ENCODE measurements around the gene CRELD1. TPM values are rescaled to one million over a fixed set of nuclear protein-coding genes. Genes with fewer than 3 reads are reported as not detected.

Gene CRELD1
- total RNA-seq, 6 experiments from 2014 or later: 22.4 to 43.5 (median 30.5) TPM

DNA sequence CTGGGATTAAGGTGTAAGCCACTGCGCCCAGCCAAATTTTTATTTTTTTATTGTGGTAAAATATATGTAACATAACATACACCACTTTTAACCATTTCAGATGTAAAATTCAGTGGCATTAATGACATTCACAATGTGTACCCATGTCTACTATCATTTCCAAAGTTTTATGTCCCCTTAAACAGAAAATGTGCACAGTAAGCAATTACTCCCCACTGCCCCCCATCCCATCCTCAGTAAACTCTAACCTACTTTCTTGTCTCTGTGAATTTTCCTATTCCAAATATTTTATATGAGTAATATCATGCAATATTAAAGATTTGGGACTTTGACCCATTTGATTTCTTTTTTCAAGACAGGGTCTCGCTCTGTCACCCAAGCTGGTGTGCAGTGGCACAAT lies 33.2 kb downstream of the CRELD1 start:
- 100% methylated on average over 2 of the region's 2 CpGs for WGBS (ENCODE audit: insufficient coverage, low coverage, low lambda C conversion rate, missing lambda C conversion rate)

DNA sequence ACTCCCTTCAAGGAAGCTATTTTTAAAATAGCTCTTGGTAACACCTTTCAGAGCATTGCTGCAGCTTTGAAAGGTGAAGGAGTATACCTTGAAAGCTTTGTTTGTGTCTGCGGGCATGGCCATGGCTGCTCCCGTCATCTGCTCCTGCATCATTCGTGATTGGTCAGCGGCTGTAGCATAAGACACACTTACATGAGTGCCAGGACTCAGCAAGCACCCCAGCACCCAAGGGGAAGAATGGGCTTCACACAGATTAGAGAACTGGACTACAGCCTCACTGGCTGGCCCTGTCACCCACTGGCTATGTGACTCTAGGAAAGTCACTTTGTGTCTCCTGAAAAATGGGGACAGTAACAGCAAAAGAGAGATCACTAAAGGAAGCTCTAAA lies 36.0 kb downstream of the CRELD1 start:
- DNase-seq (no peak), ATAC-seq (no peak)
- Histone ChIP-seq H3K27ac (no peak overlapping the region), H3K36me3 (peaks cover 6 to 69% (median 14%) of the 10 kb centered on the region in 4 donors), H3K4me1 (no peaks in the 10 kb centered on the region), H3K4me3 (no peak overlapping the region), H3K27me3 (no peaks in the 10 kb centered on the region), H3K9me3 (no peaks in the 10 kb centered on the region)
- intact Hi-C loops (cut with DNase I): no loop called here
- TF ChIP-seq, protein P1, sequence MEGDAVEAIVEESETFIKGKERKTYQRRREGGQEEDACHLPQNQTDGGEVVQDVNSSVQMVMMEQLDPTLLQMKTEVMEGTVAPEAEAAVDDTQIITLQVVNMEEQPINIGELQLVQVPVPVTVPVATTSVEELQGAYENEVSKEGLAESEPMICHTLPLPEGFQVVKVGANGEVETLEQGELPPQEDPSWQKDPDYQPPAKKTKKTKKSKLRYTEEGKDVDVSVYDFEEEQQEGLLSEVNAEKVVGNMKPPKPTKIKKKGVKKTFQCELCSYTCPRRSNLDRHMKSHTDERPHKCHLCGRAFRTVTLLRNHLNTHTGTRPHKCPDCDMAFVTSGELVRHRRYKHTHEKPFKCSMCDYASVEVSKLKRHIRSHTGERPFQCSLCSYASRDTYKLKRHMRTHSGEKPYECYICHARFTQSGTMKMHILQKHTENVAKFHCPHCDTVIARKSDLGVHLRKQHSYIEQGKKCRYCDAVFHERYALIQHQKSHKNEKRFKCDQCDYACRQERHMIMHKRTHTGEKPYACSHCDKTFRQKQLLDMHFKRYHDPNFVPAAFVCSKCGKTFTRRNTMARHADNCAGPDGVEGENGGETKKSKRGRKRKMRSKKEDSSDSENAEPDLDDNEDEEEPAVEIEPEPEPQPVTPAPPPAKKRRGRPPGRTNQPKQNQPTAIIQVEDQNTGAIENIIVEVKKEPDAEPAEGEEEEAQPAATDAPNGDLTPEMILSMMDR (IDR thresholded peaks at IDR 0.05): no peak
- TF ChIP-seq POLR2A (IDR thresholded peaks at IDR 0.05): no peak
- 100% methylated on average over 3 of the region's 4 CpGs for WGBS (ENCODE audit: insufficient coverage, low coverage, low lambda C conversion rate, missing lambda C conversion rate)

More for the DNA sequence above, 33.2 kb downstream of the CRELD1 start:
- H3K4me3 ChIP-seq: no peak overlapping the region
- H3K27me3 ChIP-seq: no peaks in the 10 kb centered on the region
- no peaks in the 10 kb centered on the region for H3K9me3 ChIP-seq
- no peak overlapping the region for H3K27ac ChIP-seq
- intact Hi-C loops (cut with DNase I): no loop called here
- no peak for DNase-seq
- H3K36me3 ChIP-seq: peaks cover 6 to 58% (median 12%) of the 10 kb centered on the region in 4 donors
- ATAC-seq: no peak
- H3K4me1 ChIP-seq: no peaks in the 10 kb centered on the region
- no peak for TF ChIP-seq POLR2A (IDR thresholded peaks at IDR 0.05)
- TF ChIP-seq, protein P1 (IDR thresholded peaks at IDR 0.05): no peak

DNA sequence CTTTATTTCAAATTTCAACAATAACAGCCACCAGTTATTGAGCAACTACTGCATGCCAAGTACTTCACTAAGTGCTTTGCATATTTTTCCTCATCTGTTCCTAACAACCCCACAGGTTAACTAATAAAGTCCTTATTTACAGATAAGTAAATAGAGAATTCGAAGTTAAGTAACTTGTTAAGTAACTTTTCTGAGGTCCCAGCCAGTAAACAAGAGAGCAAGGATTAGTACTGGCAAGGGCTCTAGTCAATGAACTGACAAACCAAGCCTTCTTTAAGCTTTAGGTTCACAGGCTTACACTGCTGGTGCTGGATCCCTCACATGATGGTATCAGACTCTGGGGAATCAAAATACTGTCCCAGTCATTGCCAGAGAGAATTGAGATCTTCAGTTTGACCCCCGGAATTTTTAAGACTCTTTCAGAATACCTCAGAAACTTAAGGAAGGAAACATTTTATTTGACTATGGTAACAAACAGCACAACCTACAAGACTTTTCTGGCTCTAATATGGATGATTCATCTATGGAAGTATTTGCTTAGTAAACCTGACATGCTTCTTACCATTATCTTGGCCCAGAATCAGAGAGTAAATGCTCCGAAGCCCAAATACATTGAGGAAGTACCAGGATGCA lies 36.5 kb downstream of the CRELD1 start:
- H3K9me3 ChIP-seq: no peaks in the 10 kb centered on the region
- no peaks in the 10 kb centered on the region for H3K27me3 ChIP-seq
- DNase-seq: no peak
- no peak for ATAC-seq
- peaks cover 6 to 66% (median 14%) of the 10 kb centered on the region in 4 donors for H3K36me3 ChIP-seq
- TF ChIP-seq, protein P1 (IDR thresholded peaks at IDR 0.05): no peak
- TF ChIP-seq POLR2A (IDR thresholded peaks at IDR 0.05): no peak
- H3K4me3 ChIP-seq: no peak overlapping the region
- H3K27ac ChIP-seq: no peak overlapping the region
- no peaks in the 10 kb centered on the region for H3K4me1 ChIP-seq
- intact Hi-C loops (cut with DNase I): no loop called here
- 67% methylated on average over 3 of the region's 3 CpGs for WGBS (ENCODE audit: insufficient coverage, low coverage, low lambda C conversion rate, missing lambda C conversion rate)

DNA sequence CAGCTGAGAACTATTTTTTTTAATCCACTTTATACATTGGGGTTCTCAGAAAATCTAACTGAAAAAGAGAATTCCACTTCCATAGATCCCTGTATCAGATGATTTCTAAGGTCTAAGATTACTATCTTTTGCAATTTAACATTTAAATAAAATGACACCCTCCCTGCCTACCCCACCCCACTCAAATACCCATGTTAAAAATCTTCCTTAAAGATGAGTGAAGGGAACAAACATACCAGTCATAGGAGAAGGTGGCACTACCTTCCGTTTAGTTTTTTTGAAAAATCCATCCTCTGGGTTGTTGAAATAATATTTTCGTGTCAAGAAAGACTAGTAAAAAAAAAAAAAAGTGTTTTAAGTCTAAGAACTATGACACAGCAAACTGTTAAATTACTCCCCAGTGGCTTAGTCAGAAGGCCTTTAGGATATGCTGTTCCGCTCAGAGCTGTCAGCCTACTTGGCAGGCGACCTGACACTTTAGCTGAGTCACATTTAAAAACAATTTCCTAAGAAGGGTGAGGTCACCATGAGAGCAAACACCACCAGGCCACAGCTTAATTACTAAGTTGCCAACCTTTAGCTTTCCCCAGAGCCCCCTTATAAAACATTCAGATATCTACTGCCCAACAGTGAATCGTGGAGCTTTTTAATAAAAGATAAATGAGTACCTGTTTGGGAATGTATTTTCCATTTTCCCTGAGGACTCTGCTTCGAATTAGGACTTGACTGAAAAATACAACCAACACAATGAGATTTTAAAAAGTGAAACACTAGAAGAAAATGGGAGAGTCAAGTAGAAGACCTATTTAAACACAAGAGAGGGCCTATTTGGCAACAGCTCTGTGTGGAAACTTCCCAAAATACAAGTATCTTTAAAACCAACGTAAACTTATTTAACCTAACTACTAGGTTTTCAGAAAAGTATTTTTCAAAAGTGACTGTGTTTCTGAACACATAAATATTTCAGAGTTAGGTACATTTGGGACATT lies 43.4 kb downstream of the CRELD1 start:
- DNase-seq (peak; percentile 63 to 78 (median 69)), ATAC-seq (peak; percentile 98 to 99 (median 99))
- TF ChIP-seq, protein P1 (IDR thresholded peaks at IDR 0.05): no peak
- H3K36me3 ChIP-seq: peaks cover 0 to 24% (median under 1%) of the 10 kb centered on the region in 4 donors
- H3K27me3 ChIP-seq: no peaks in the 10 kb centered on the region
- WGBS (ENCODE audit: insufficient coverage, low coverage, low lambda C conversion rate, missing lambda C conversion rate): 17% methylated on average over 7 of the region's 7 CpGs
- no peaks in the 10 kb centered on the region for H3K9me3 ChIP-seq
- peaks cover 0 to 22% (median 4%) of the 10 kb centered on the region in 4 donors for H3K4me1 ChIP-seq
- intact Hi-C loops (cut with DNase I): no loop called here
- no peak overlapping the region for H3K4me3 ChIP-seq
- H3K27ac ChIP-seq: peak overlapping the region; percentile 20 to 76 (median 62)

Measured in right lobe of liver (tissue), 6 donors.